NB4 (cell line): Measurements from ENCODE around the gene LPCAT1.

ENCODE experiments used
- CTCF ChIP-seq: IDR thresholded peaks from one replicate; pipeline ENCODE4 v1.5.1; 2012; ENCODE audit warnings: low read depth, low read length
- MYC ChIP-seq: IDR thresholded peaks from 2 replicates; pipeline ENCODE4 v1.6.1; 2011; ENCODE audit warnings: low read depth, low read length
- POLR2A ChIP-seq: IDR thresholded peaks from 2 replicates; pipeline ENCODE4 v1.6.1; 2011; ENCODE audit warnings: mild to moderate bottlenecking; ENCODE audit not compliant: insufficient read length; ENCODE audit errors: extremely low read depth

GRCh38 chr5:1555808-1556731, 32.3 kb upstream of the LPCAT1 start:
- TF ChIP-seq CTCF, result no peak
- TF ChIP-seq POLR2A, result no peak
- TF ChIP-seq MYC, result no peak
